HEK293 (cell line): ENCODE results near the gene PKN3.

Experiments used
- CTCF ChIA-PET: fragments of 350-600 bp; formaldehyde crosslinking; extraction: SDS; loops from one replicate; lab custom pipeline; 2021; ENCODE audit warnings: antibody characterized with exemption; lab: Yijun Ruan, JAX
- POLR2A ChIA-PET: fragments of 300-600 bp; formaldehyde crosslinking; extraction: SDS; loops from one replicate; lab custom pipeline; 2020; ENCODE audit warnings: antibody characterized with exemption, inconsistent platforms; lab: Yijun Ruan, JAX
- H3K27ac ChIP-seq: fragments of 200-500 bp; sonication (Bioruptor generic); 2 replicates; pipeline ENCODE4 v1.5.1; 2014; ENCODE audit warnings: low read depth, low read length, control low read depth, inconsistent platforms; ENCODE audit errors: extremely low read depth
- H3K36me3 ChIP-seq, 2 experiments: fragments of 200-500 bp in 1 of 2; sonication (Bioruptor generic) in 1 of 2; 1 replicate in 1 of 2; 2 replicates in 1 of 2; pipeline ENCODE4 v1.5.1; 2014 to 2017; ENCODE audit warnings: inconsistent platforms in 2 of 2, low read length in 2 of 2; ENCODE audit not compliant: control insufficient read depth in 2 of 2, insufficient read depth in 1 of 2
- H3K4me1 ChIP-seq: fragments of 200-500 bp; sonication (Bioruptor generic); 2 replicates; pipeline ENCODE4 v1.5.1; 2014; ENCODE audit warnings: mild to moderate bottlenecking, low read length, inconsistent platforms; ENCODE audit not compliant: control insufficient read depth, insufficient read depth
- H3K4me3 ChIP-seq: 2 replicates; pipeline ENCODE4 v1.5.1; 2011; ENCODE audit warnings: low read depth, mild to moderate bottlenecking, control low read depth, low read length, moderate library complexity
- H3K9me3 ChIP-seq: fragments of 200-500 bp; sonication (Bioruptor generic); 2 replicates; pipeline ENCODE4 v1.5.1; 2014; ENCODE audit warnings: low read depth, low read length, inconsistent platforms; ENCODE audit not compliant: control insufficient read depth, insufficient read depth
- BCL11A ChIP-seq: fragments of 450-650 bp; formaldehyde crosslinking; IDR thresholded peaks from 2 replicates; pipeline ENCODE4 v1.5.1; 2016; ENCODE audit warnings: low read depth, missing biosample characterization, missing genetic modification characterization
- GLI2 ChIP-seq: fragments of 450-650 bp; formaldehyde crosslinking; IDR thresholded peaks from 2 replicates; pipeline ENCODE4; 2017; ENCODE audit warnings: missing biosample characterization, missing genetic modification characterization, low read depth, borderline replicate concordance
- KLF1 ChIP-seq: fragments of 450-650 bp; formaldehyde crosslinking; IDR thresholded peaks from 2 replicates; pipeline ENCODE4 v1.5.1; 2016; ENCODE audit warnings: missing biosample characterization, missing genetic modification characterization
- KLF16 ChIP-seq: fragments of 450-650 bp; formaldehyde crosslinking; IDR thresholded peaks from 2 replicates; pipeline ENCODE4 v1.5.1; 2017; ENCODE audit warnings: missing biosample characterization, missing genetic modification characterization
- KLF7 ChIP-seq: fragments of 450-650 bp; formaldehyde crosslinking; IDR thresholded peaks from 2 replicates; pipeline ENCODE4 v1.5.1; 2016; ENCODE audit warnings: missing biosample characterization, missing genetic modification characterization, borderline replicate concordance
- KLF8 ChIP-seq: fragments of 450-650 bp; formaldehyde crosslinking; IDR thresholded peaks from 2 replicates; pipeline ENCODE4 v1.5.1; 2016; ENCODE audit warnings: missing biosample characterization, missing genetic modification characterization
- SCRT2 ChIP-seq: fragments of 450-650 bp; formaldehyde crosslinking; IDR thresholded peaks from 2 replicates; pipeline ENCODE4 v1.5.1; 2016; ENCODE audit warnings: missing biosample characterization, missing genetic modification characterization
- SP3 ChIP-seq: fragments of 450-650 bp; formaldehyde crosslinking; IDR thresholded peaks from 2 replicates; pipeline ENCODE4 v1.5.1; 2016; ENCODE audit warnings: missing biosample characterization, missing genetic modification characterization
- TRIM28 ChIP-seq: IDR thresholded peaks from 2 replicates; pipeline ENCODE4 v1.6.1; 2011; ENCODE audit warnings: low read length, control low read depth, borderline replicate concordance
- ZBTB20 ChIP-seq: fragments of 450-650 bp; formaldehyde crosslinking; IDR thresholded peaks from 2 replicates; pipeline ENCODE4 v1.5.1; 2016; ENCODE audit warnings: missing biosample characterization, missing genetic modification characterization
- ZBTB8A ChIP-seq: fragments of 450-650 bp; formaldehyde crosslinking; IDR thresholded peaks from 2 replicates; pipeline ENCODE4 v1.5.1; 2016; ENCODE audit warnings: missing biosample characterization, missing genetic modification characterization
- ZFHX2 ChIP-seq: fragments of 450-650 bp; formaldehyde crosslinking; conservative IDR thresholded peaks from 2 replicates; pipeline ENCODE4 v1.5.1; 2016; ENCODE audit warnings: missing biosample characterization, missing genetic modification characterization
- ZFP69B ChIP-seq: fragments of 450-650 bp; formaldehyde crosslinking; IDR thresholded peaks from 2 replicates; pipeline ENCODE4 v1.5.1; 2016; ENCODE audit warnings: missing biosample characterization, missing genetic modification characterization
- ZNF19 ChIP-seq: fragments of 450-650 bp; formaldehyde crosslinking; IDR thresholded peaks from 2 replicates; pipeline ENCODE4; 2016; ENCODE audit warnings: missing biosample characterization, missing genetic modification characterization, low read depth
- ZNF221 ChIP-seq: fragments of 450-650 bp; formaldehyde crosslinking; IDR thresholded peaks from 2 replicates; pipeline ENCODE4 v1.5.1; 2017; ENCODE audit warnings: missing biosample characterization, missing genetic modification characterization, borderline replicate concordance
- ZNF366 ChIP-seq: fragments of 450-650 bp; formaldehyde crosslinking; conservative IDR thresholded peaks from 2 replicates; pipeline ENCODE4 v1.5.1; 2016; ENCODE audit warnings: missing biosample characterization, missing genetic modification characterization
- ZNF391 ChIP-seq: fragments of 450-650 bp; formaldehyde crosslinking; IDR thresholded peaks from 2 replicates; pipeline ENCODE4 v1.5.1; 2016; ENCODE audit warnings: low read depth, missing biosample characterization, missing genetic modification characterization, borderline replicate concordance
- ZNF501 ChIP-seq: fragments of 450-650 bp; formaldehyde crosslinking; IDR thresholded peaks from 2 replicates; pipeline ENCODE4 v1.5.1; 2016; ENCODE audit warnings: missing biosample characterization, missing genetic modification characterization
- ZNF561 ChIP-seq: fragments of 450-650 bp; IDR thresholded peaks from 2 replicates; pipeline ENCODE4 v1.5.1; 2018; ENCODE audit warnings: missing biosample characterization, missing genetic modification characterization, borderline replicate concordance
- ZNF664 ChIP-seq: fragments of 450-650 bp; formaldehyde crosslinking; IDR thresholded peaks from 2 replicates; pipeline ENCODE4 v1.5.1; 2016; ENCODE audit warnings: missing biosample characterization, missing genetic modification characterization
- ZNF701 ChIP-seq: fragments of 450-650 bp; formaldehyde crosslinking; IDR thresholded peaks from 2 replicates; pipeline ENCODE4 v1.5.1; 2016; ENCODE audit warnings: missing biosample characterization, missing genetic modification characterization
- ZNF776 ChIP-seq: fragments of 450-650 bp; formaldehyde crosslinking; IDR thresholded peaks from 2 replicates; pipeline ENCODE4 v1.5.0; 2017; ENCODE audit warnings: missing biosample characterization, missing genetic modification characterization, borderline replicate concordance
- ZNF777 ChIP-seq: fragments of 450-650 bp; formaldehyde crosslinking; IDR thresholded peaks from 2 replicates; pipeline ENCODE4 v1.5.1; 2017; ENCODE audit warnings: missing biosample characterization, missing genetic modification characterization, borderline replicate concordance
- ZNF785 ChIP-seq: fragments of 450-650 bp; formaldehyde crosslinking; IDR thresholded peaks from 2 replicates; pipeline ENCODE4 v1.5.1; 2016; ENCODE audit warnings: missing biosample characterization, missing genetic modification characterization
- TF ChIP-seq, protein P1 (sequence below): fragments of 450-650 bp; formaldehyde crosslinking; IDR thresholded peaks from 2 replicates; pipeline ENCODE4 v1.5.1; 2016; ENCODE audit warnings: missing biosample characterization, missing genetic modification characterization
- TF ChIP-seq, protein P2 (sequence below): fragments of 450-650 bp; formaldehyde crosslinking; IDR thresholded peaks from 2 replicates; pipeline ENCODE4 v1.5.1; 2017; ENCODE audit warnings: missing biosample characterization, missing genetic modification characterization
- TF ChIP-seq, protein P3 (sequence below): fragments of 450-650 bp; formaldehyde crosslinking; optimal IDR thresholded peaks from 2 replicates; pipeline ENCODE3; 2016; ENCODE audit warnings: missing biosample characterization, mild to moderate bottlenecking, missing genetic modification characterization
- TF ChIP-seq, protein P4 (sequence below): fragments of 450-650 bp; formaldehyde crosslinking; IDR thresholded peaks from 2 replicates; pipeline ENCODE4 v1.5.1; 2017; ENCODE audit warnings: missing biosample characterization, missing genetic modification characterization
- TF ChIP-seq, protein P5 (sequence below): fragments of 450-650 bp; formaldehyde crosslinking; IDR thresholded peaks from 2 replicates; pipeline ENCODE4 v1.5.1; 2016; ENCODE audit warnings: missing biosample characterization, missing genetic modification characterization, borderline replicate concordance

PKN3 gene

DNA sequence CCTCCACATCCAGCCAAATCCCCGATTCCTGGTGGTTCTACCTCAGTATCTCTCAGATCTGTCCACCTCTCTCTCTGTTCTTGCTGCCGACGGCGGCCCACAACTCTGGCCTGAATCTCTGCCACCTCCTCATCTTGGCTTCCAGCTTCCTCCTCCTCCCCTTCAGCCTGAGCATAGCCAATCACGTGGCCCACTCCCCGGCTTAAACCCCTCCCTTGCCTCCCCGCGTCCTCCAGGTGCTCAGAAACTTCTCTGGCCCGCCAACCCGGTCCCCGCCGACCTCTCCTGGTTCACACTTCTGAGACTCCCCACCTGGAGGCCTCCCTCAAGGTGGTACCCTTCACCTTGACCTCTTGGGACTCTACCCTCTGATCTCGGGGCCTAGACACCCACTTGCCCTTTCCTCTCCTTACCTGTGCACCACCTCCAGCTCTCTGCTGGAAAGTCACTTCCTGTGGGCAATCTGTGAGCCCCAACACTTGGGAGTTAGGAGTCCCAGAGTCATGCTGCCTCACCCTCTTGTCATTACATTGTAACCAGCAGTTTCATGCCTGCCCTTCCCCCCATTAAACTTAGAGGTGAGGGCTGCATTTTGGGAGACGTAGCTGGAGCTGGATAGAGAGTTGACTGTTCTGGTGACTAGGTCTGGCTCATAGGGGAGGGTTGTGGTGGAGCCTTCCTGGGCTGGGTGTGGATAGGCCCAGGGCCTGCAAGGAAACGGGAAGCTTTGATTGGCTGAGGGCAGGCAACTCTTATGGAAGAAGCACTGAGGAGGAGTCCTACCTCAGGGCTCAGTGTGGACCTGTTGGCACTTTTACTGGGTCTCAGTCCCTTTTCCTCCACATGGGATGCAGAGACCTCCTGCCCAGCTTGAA lies 17.7 kb upstream of the PKN3 start:
- ChIA-PET CTCF (interaction anchor here (0.5 to 0.9 kb wide), 8 partner anchors 15 to 344 kb away, joined by 3 to 4 read pairs (median 3); partner anchors contain the start of gene PKN3), POLR2A (interaction anchor here (0.5 to 2.3 kb wide), 18 partner anchors 8 to 145 kb away, joined by 3 to 16 read pairs (median 7); partner anchors contain the start of genes DYNC2I2, ENDOG, PKN3 and SPOUT1)
- Histone ChIP-seq H3K36me3 (no peaks in the 10 kb centered on the region; a peak in 1 of 3 replicates), H3K4me1 (no peaks in the 10 kb centered on the region), H3K27ac (peak overlapping the region; percentile 78), H3K4me3 (peak overlapping the region; percentile 65), H3K9me3 (no peaks in the 10 kb centered on the region)
- TF ChIP-seq ZFP69B (tag by site-specific recombination) = no peak
- TF ChIP-seq ZNF366 (tag by site-specific recombination) = peak; percentile 54
- peak; percentile 61 for TF ChIP-seq SP3 (tag by site-specific recombination)
- no peak for TF ChIP-seq ZNF701
- peak; percentile 36; the same call in 1 of the 2 replicates for TF ChIP-seq KLF16 (tag by site-specific recombination)
- peak; percentile 15; the same call in 1 of the 2 replicates for TF ChIP-seq KLF7 (tag by site-specific recombination)
- TF ChIP-seq KLF1 = peak; percentile 11; the same call in 1 of the 2 replicates
- no peak for TF ChIP-seq ZNF776 (tag by site-specific recombination)
- TF ChIP-seq GLI2 (tag by site-specific recombination) = no peak
- no peak for TF ChIP-seq ZNF785 (tag by site-specific recombination)
- no peak for TF ChIP-seq ZNF777 (tag by site-specific recombination)
- TF ChIP-seq ZBTB8A (tag by site-specific recombination) = 0 out of 2 replicates have a peak, but pooled peaks have one; percentile 9
- TF ChIP-seq, protein P1, sequence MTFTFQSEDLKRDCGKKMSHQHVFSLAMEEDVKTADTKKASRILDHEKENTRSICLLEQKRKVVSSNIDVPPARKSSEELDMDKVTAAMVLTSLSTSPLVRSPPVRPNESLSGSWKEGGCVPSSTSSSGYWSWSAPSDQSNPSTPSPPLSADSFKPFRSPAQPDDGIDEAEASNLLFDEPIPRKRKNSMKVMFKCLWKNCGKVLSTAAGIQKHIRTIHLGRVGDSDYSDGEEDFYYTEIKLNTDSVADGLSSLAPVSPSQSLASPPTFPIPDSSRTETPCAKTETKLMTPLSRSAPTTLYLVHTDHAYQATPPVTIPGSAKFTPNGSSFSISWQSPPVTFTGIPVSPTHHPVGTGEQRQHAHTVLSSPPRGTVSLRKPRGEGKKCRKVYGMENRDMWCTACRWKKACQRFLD (tag by site-specific recombination) = no peak
- TF ChIP-seq, protein P2, sequence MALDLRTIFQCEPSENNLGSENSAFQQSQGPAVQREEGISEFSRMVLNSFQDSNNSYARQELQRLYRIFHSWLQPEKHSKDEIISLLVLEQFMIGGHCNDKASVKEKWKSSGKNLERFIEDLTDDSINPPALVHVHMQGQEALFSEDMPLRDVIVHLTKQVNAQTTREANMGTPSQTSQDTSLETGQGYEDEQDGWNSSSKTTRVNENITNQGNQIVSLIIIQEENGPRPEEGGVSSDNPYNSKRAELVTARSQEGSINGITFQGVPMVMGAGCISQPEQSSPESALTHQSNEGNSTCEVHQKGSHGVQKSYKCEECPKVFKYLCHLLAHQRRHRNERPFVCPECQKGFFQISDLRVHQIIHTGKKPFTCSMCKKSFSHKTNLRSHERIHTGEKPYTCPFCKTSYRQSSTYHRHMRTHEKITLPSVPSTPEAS = 0 out of 2 replicates have a peak, but pooled peaks have one; percentile 7
- TF ChIP-seq SCRT2 (tag by site-specific recombination) = peak; percentile 95
- TF ChIP-seq ZNF501 (tag by site-specific recombination) = 0 out of 2 replicates have a peak, but pooled peaks have one; percentile 76
- TF ChIP-seq ZNF221 (tag by site-specific recombination) = no peak
- TF ChIP-seq, protein P3, sequence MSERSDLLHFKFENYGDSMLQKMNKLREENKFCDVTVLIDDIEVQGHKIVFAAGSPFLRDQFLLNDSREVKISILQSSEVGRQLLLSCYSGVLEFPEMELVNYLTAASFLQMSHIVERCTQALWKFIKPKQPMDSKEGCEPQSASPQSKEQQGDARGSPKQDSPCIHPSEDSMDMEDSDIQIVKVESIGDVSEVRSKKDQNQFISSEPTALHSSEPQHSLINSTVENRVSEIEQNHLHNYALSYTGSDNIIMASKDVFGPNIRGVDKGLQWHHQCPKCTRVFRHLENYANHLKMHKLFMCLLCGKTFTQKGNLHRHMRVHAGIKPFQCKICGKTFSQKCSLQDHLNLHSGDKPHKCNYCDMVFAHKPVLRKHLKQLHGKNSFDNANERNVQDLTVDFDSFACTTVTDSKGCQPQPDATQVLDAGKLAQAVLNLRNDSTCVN (tag by site-specific recombination) = peak; percentile 28
- TF ChIP-seq, protein P4, sequence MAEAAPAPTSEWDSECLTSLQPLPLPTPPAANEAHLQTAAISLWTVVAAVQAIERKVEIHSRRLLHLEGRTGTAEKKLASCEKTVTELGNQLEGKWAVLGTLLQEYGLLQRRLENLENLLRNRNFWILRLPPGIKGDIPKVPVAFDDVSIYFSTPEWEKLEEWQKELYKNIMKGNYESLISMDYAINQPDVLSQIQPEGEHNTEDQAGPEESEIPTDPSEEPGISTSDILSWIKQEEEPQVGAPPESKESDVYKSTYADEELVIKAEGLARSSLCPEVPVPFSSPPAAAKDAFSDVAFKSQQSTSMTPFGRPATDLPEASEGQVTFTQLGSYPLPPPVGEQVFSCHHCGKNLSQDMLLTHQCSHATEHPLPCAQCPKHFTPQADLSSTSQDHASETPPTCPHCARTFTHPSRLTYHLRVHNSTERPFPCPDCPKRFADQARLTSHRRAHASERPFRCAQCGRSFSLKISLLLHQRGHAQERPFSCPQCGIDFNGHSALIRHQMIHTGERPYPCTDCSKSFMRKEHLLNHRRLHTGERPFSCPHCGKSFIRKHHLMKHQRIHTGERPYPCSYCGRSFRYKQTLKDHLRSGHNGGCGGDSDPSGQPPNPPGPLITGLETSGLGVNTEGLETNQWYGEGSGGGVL (tag by site-specific recombination) = peak; percentile 41; the same call in 1 of the 2 replicates
- no peak for TF ChIP-seq BCL11A (tag by site-specific recombination)
- peak; percentile 70 for TF ChIP-seq ZFHX2
- no peak for TF ChIP-seq ZNF19 (tag by site-specific recombination)
- TF ChIP-seq ZNF391 (tag by site-specific recombination) = peak; percentile 46; the same call in 1 of the 2 replicates
- peak; percentile 74 for TF ChIP-seq ZBTB20 (tag by site-specific recombination)
- TF ChIP-seq TRIM28 = no peak
- peak; percentile 61; the same call in 1 of the 2 replicates for TF ChIP-seq KLF8 (tag by site-specific recombination)
- TF ChIP-seq, protein P5, sequence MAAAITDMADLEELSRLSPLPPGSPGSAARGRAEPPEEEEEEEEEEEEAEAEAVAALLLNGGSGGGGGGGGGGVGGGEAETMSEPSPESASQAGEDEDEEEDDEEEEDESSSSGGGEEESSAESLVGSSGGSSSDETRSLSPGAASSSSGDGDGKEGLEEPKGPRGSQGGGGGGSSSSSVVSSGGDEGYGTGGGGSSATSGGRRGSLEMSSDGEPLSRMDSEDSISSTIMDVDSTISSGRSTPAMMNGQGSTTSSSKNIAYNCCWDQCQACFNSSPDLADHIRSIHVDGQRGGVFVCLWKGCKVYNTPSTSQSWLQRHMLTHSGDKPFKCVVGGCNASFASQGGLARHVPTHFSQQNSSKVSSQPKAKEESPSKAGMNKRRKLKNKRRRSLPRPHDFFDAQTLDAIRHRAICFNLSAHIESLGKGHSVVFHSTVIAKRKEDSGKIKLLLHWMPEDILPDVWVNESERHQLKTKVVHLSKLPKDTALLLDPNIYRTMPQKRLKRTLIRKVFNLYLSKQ = no peak
- no peak for TF ChIP-seq ZNF664 (tag by site-specific recombination)
- no peak; the same call in 1 of the 2 replicates for TF ChIP-seq ZNF561
